ENCODE data around the gene MACROH2A1. TPM values are rescaled to one million over a fixed set of nuclear protein-coding genes. Genes with fewer than 3 reads are reported as not detected.

The MACROH2A1 gene
- total and polyA plus RNA-seq, 10 of the 15 experiments (the other 5 are each of a cell fraction or from before 2014, with no cell fraction given): 45.7 to 230 (median 196) TPM

DNA sequence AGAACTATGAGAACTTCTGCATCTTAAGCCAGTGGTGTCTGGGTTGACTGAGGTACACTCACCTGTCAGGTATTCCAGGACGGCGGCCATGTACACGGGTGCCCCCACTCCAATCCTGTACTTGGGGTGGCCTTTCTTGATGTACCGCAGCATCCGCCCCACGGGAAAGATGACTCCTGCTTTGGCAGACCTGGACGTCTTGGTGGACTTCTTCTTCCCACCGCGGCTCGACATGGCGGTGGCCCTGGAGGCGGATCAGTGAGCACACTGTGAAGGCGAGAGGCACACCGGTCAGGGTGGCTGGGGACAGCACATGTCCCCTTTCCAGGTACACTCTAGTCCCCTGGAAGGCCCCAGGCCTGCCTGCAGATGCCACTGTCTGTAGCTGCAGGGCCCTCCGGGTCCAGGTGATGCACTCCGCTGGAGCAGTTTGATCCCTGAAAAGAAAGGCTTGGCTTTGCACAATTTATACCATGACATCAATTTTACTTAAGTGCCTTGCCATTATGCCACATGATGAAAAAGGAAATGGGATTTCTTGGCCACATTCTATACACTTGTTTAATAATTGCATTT lies 10.1 kb downstream of the MACROH2A1 start:
- Histone ChIP-seq H3K79me2 (ENCODE audit: control insufficient read depth, insufficient read depth, low read length) (peaks cover 41% of the 10 kb centered on the region), H3K4me2 (ENCODE audit: control insufficient read depth, insufficient read depth) (no peak overlapping the region), H3K9ac (ENCODE audit: control insufficient read depth, insufficient read depth, low read length) (no peak overlapping the region), H3K27ac (ENCODE audit: control insufficient read depth, insufficient read depth) (no peak overlapping the region), H4K20me1 (ENCODE audit: control insufficient read depth, insufficient read depth) (peaks cover 6% of the 10 kb centered on the region), H3K4me1 (ENCODE audit: control insufficient read depth, insufficient read depth, low read length) (peaks cover 14% of the 10 kb centered on the region), H3K27me3 (replicated peaks in 1 of 2; ENCODE audit: control insufficient read depth in 2 of 2, insufficient read depth in 2 of 2, low read length in 1 of 2) (no peaks in the 10 kb centered on the region), H2AFZ (ENCODE audit: control insufficient read depth, low read depth, low read length) (no peak overlapping the region), H3K36me3 (ENCODE audit: control insufficient read depth in 2 of 2, insufficient read depth in 2 of 2, low read length in 1 of 2) (peaks cover 27% of the 10 kb centered on the region in 2 experiments; a peak in 3 of 4 replicates), H3K4me3 (no peak overlapping the region), H3K9me3 (replicated peaks; ENCODE audit: control insufficient read depth, insufficient read depth, low read length) (no peaks in the 10 kb centered on the region)
- WGBS (ENCODE audit: insufficient coverage, insufficient replicate concordance, low lambda C conversion rate, missing lambda C conversion rate): 93% methylated on average over 16 of the region's 16 CpGs
- BruUV-seq (replicated peaks): no TSS peak
- TF ChIP-seq MEF2A (IDR thresholded peaks at IDR 0.05; ENCODE audit: insufficient read depth, low read depth, low read length): no peak
- no peak for TF ChIP-seq SREBF2 (IDR thresholded peaks at IDR 0.05; ENCODE audit: low read length)
- TF ChIP-seq, protein P1, sequence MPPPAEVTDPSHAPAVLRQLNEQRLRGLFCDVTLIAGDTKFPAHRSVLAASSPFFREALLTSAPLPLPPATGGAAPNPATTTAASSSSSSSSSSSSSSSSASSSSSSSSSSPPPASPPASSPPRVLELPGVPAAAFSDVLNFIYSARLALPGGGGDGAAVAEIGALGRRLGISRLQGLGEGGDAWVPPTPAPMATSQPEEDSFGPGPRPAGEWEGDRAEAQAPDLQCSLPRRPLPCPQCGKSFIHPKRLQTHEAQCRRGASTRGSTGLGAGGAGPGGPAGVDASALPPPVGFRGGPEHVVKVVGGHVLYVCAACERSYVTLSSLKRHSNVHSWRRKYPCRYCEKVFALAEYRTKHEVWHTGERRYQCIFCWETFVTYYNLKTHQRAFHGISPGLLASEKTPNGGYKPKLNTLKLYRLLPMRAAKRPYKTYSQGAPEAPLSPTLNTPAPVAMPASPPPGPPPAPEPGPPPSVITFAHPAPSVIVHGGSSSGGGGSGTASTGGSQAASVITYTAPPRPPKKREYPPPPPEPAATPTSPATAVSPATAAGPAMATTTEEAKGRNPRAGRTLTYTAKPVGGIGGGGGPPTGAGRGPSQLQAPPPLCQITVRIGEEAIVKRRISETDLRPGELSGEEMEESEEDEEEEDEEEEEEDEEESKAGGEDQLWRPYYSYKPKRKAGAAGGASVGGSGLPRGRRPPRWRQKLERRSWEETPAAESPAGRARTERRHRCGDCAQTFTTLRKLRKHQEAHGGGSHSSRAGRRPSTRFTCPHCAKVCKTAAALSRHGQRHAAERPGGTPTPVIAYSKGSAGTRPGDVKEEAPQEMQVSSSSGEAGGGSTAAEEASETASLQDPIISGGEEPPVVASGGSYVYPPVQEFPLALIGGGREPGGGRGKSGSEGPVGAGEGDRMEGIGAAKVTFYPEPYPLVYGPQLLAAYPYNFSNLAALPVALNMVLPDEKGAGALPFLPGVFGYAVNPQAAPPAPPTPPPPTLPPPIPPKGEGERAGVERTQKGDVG (CRISPR knock-in tag; IDR thresholded peaks at IDR 0.05): no peak
- TF ChIP-seq IKZF1 (conservative IDR thresholded peaks at IDR 0.05): no peak
- TF ChIP-seq BHLHE40 (IDR thresholded peaks at IDR 0.05; ENCODE audit: borderline replicate concordance in 1 of 2, low read depth in 2 of 2, low read length in 1 of 2): no peak
- no peak for TF ChIP-seq SMAD5 (IDR thresholded peaks at IDR 0.05; ENCODE audit: low read depth)
- no peak for TF ChIP-seq MYC (IDR thresholded peaks at IDR 0.05; ENCODE audit: insufficient read depth, insufficient read length, insufficient replicate concordance, low read length, severe bottlenecking)
- TF ChIP-seq HCFC1 (IDR thresholded peaks at IDR 0.05; ENCODE audit: low read length): no peak
- TF ChIP-seq, protein P2, sequence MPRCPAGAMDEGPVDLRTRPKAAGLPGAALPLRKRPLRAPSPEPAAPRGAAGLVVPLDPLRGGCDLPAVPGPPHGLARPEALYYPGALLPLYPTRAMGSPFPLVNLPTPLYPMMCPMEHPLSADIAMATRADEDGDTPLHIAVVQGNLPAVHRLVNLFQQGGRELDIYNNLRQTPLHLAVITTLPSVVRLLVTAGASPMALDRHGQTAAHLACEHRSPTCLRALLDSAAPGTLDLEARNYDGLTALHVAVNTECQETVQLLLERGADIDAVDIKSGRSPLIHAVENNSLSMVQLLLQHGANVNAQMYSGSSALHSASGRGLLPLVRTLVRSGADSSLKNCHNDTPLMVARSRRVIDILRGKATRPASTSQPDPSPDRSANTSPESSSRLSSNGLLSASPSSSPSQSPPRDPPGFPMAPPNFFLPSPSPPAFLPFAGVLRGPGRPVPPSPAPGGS (IDR thresholded peaks at IDR 0.05; ENCODE audit: borderline replicate concordance, insufficient read depth, low read depth, low read length, poor library complexity, severe bottlenecking): no peak
- TF ChIP-seq RBBP5 (conservative IDR thresholded peaks at IDR 0.05): no peak
- TF ChIP-seq CHD4 (IDR thresholded peaks at IDR 0.05): no peak
- CTCF ChIA-PET: no interaction called here
- SMC1A ChIA-PET (ENCODE audit: uncharacterized antibody, unreplicated experiment): no interaction called here
- intact Hi-C loops (cut with micrococcal nuclease; ENCODE audit: unreplicated experiment) (no loop called here), in situ Hi-C loops (cut with MboI) (no loop called here)
- DNase-seq (ENCODE audit: low read depth, low spot score) (no peak), ATAC-seq (no peak), FAIRE-seq (no peak)
- POLR2A ChIA-PET: no interaction called here
- RAD21 ChIA-PET (ENCODE audit: unreplicated experiment): no interaction called here
